Smooth muscle cell (in vitro differentiated cells): Measurements from ENCODE around the gene RHCG. TPM values are rescaled to one million over a fixed set of nuclear protein-coding genes. Genes with fewer than 3 reads are reported as not detected.

Source experiments
- DNase-seq: peaks from one replicate; lab custom pipeline; 2025; ENCODE audit not compliant: unreplicated experiment; lab: John Stamatoyannopoulos, UW
- H2AFZ ChIP-seq: fragments of 200-600 bp; sonication (generic); 2 replicates; pipeline ENCODE4 v1.6.0; 2016; ENCODE audit warnings: antibody characterized with exemption, low read depth, mild to moderate bottlenecking
- H3F3A ChIP-seq: fragments of 200-600 bp; sonication (generic); 2 replicates; pipeline ENCODE4 v1.6.0; 2017; ENCODE audit warnings: antibody characterized with exemption, low read depth
- H3K27ac ChIP-seq: fragments of 200-600 bp; sonication (generic); 2 replicates; pipeline ENCODE4 v1.5.1; 2016; ENCODE audit warnings: low read depth, mild to moderate bottlenecking
- H3K27me3 ChIP-seq: fragments of 200-600 bp; sonication (generic); 2 replicates; pipeline ENCODE4 v1.6.1; 2016; ENCODE audit warnings: low read depth, mild to moderate bottlenecking
- H3K36me3 ChIP-seq: fragments of 200-600 bp; sonication (generic); 2 replicates; pipeline ENCODE4 v1.5.1; 2016; ENCODE audit warnings: low read depth
- H3K4me1 ChIP-seq: fragments of 200-600 bp; sonication (generic); 2 replicates; pipeline ENCODE4 v1.5.1; 2016; ENCODE audit warnings: low read depth
- H3K4me2 ChIP-seq: fragments of 200-600 bp; sonication (generic); 2 replicates; pipeline ENCODE4 v1.6.0; 2016; ENCODE audit warnings: mild to moderate bottlenecking
- H3K4me3 ChIP-seq: fragments of 200-600 bp; sonication (generic); 2 replicates; pipeline ENCODE4 v1.5.1; 2016; ENCODE audit warnings: mild to moderate bottlenecking
- H3K79me2 ChIP-seq: fragments of 200-600 bp; sonication (generic); 2 replicates; pipeline ENCODE4 v1.6.0; 2016; ENCODE audit warnings: low read depth, mild to moderate bottlenecking
- H3K9ac ChIP-seq: fragments of 200-600 bp; sonication (generic); 2 replicates; pipeline ENCODE4 v1.6.0; 2016; ENCODE audit warnings: low read depth
- H3K9me3 ChIP-seq: fragments of 200-600 bp; sonication (generic); replicated peaks from 2 replicates; pipeline ENCODE4 v1.5.1; 2016; ENCODE audit warnings: low read depth
- H4K20me1 ChIP-seq: fragments of 200-600 bp; sonication (generic); 2 replicates; pipeline ENCODE4 v1.6.0; 2016; ENCODE audit warnings: low read depth
- CTCF ChIP-seq: fragments of 200-600 bp; sonication (generic); IDR thresholded peaks from 2 replicates; pipeline ENCODE4 v1.5.1; 2017; ENCODE audit warnings: borderline replicate concordance, mild to moderate bottlenecking, antibody characterized with exemption; ENCODE audit not compliant: insufficient read depth, poor library complexity, severe bottlenecking
- WGBS: methylation state at CpG from one replicate; pipeline ENCODE4 v1.1.7; 2016; ENCODE audit warnings: low lambda C conversion rate; 5-methylcytosine and 5-hydroxymethylcytosine counted together
- polyA plus RNA-seq: library from polyadenylated mRNA; unstranded; fragments of >200 nt; fragmentation: Nextera tagmentation; extraction: Ambion mirVana; gene quantifications from 2 replicates; pipeline ENCODE4 v1.2.1, GENCODE V29; 2016
- total RNA-seq: library from RNA; depleted of rRNA; stranded (reverse); fragments of >200 nt; gene quantifications from 2 replicates; pipeline ENCODE4 v1.2.3, GENCODE V29; 2014

The RHCG gene
- total and polyA plus RNA-seq, 2 experiments from 2014 or later: 10.9 to 12.0 TPM

GRCh38 chr15:89426500-89426899, 69.9 kb downstream of the RHCG start:
- no peak overlapping the region for H3K9ac ChIP-seq
- no peak overlapping the region for H3K27ac ChIP-seq
- no peak for DNase-seq
- H2AFZ ChIP-seq: no peak overlapping the region
- no peaks in the 10 kb centered on the region for H3K36me3 ChIP-seq
- peaks cover 76% of the 10 kb centered on the region for H3K27me3 ChIP-seq
- no peaks in the 10 kb centered on the region for H3F3A ChIP-seq
- 84% methylated on average over 5 of the region's 5 CpGs for WGBS
- no peak overlapping the region for H3K4me3 ChIP-seq
- no peak overlapping the region for H3K4me2 ChIP-seq
- H3K4me1 ChIP-seq: peaks cover 3% of the 10 kb centered on the region
- H4K20me1 ChIP-seq: no peaks in the 10 kb centered on the region
- no peaks in the 10 kb centered on the region for H3K9me3 ChIP-seq
- no peak for TF ChIP-seq CTCF
- H3K79me2 ChIP-seq: no peaks in the 10 kb centered on the region

GRCh38 chr15:89423981-89424380, 72.4 kb downstream of the RHCG start:
- no peak for TF ChIP-seq CTCF

More at GRCh38 chr15:89423981-89424380, 72.4 kb downstream of the RHCG start:
- Histone ChIP-seq H3K4me1 (no peaks in the 10 kb centered on the region), H2AFZ (no peak overlapping the region), H3K9ac (no peak overlapping the region), H3K79me2 (no peaks in the 10 kb centered on the region), H3F3A (no peaks in the 10 kb centered on the region), H3K4me3 (no peak overlapping the region), H3K27me3 (peaks cover 83% of the 10 kb centered on the region), H3K27ac (no peak overlapping the region), H3K36me3 (no peaks in the 10 kb centered on the region), H3K9me3 (no peaks in the 10 kb centered on the region), H4K20me1 (no peaks in the 10 kb centered on the region), H3K4me2 (no peak overlapping the region)
- no peak for DNase-seq
- 28% methylated on average over 8 of the region's 8 CpGs for WGBS

Other genes starting within 250 kb of the RHCG start
- 26.6 and 34.3 TPM in 2 replicates for gene POLG, start 161.8 kb downstream of the RHCG start, total RNA-seq
- 41.6 and 50.7 TPM in 2 replicates for gene POLG, start 161.8 kb downstream of the RHCG start, polyA plus RNA-seq
- 2.5 and 2.6 TPM in 2 replicates for gene TICRR, start 78.9 kb upstream of the RHCG start, total RNA-seq
- gene TICRR, start 78.9 kb upstream of the RHCG start, polyA plus RNA-seq: 1.3 and 2.5 TPM in 2 replicates
- 4.8 and 7.6 TPM in 2 replicates for gene KIF7, start 158.9 kb upstream of the RHCG start, total RNA-seq
- 7.4 and 7.6 TPM in 2 replicates for gene KIF7, start 158.9 kb upstream of the RHCG start, polyA plus RNA-seq
- gene PLIN1, start 182.8 kb upstream of the RHCG start, total RNA-seq: 0.04 and 0.13 TPM in 2 replicates
- gene PLIN1, start 182.8 kb upstream of the RHCG start, polyA plus RNA-seq: 0.66 TPM in 1 of 2 replicates, not detected in the other
- gene PEX11A, start 194.2 kb upstream of the RHCG start, total RNA-seq: 4.7 and 9.0 TPM in 2 replicates
- 3.8 and 5.6 TPM in 2 replicates for gene PEX11A, start 194.2 kb upstream of the RHCG start, polyA plus RNA-seq
- 0.13 TPM in 1 of 2 replicates, not detected in the other for gene WDR93, start 194.2 kb upstream of the RHCG start, total RNA-seq
- gene WDR93, start 194.2 kb upstream of the RHCG start, polyA plus RNA-seq: 0.80 TPM in 1 of 2 replicates, not detected in the other